MM.1S (cell line): ENCODE results near the gene MUC5B.

Experiments used
- DNase-seq: peaks from one replicate; pipeline ENCODE4 v3.0.0-alpha.2; 2015
- H2AFZ ChIP-seq: fragments of 300-600 bp; sonication (generic); 2 replicates; pipeline ENCODE4 v1.6.0; 2016; ENCODE audit warnings: antibody characterized with exemption, low read length
- H3F3A ChIP-seq: fragments of 300-600 bp; sonication (generic); 2 replicates; pipeline ENCODE4 v1.6.1; 2016; ENCODE audit warnings: mild to moderate bottlenecking, antibody characterized with exemption, low read length, moderate library complexity, mixed read lengths; ENCODE audit not compliant: insufficient read depth
- H3K27ac ChIP-seq: fragments of 300-600 bp; sonication (generic); 2 replicates; pipeline ENCODE4 v1.5.1; 2016; ENCODE audit warnings: mild to moderate bottlenecking, low read length
- H3K27me3 ChIP-seq: fragments of 300-600 bp; sonication (generic); replicated peaks from 2 replicates; pipeline ENCODE4 v1.6.0; 2016; ENCODE audit warnings: low read length; ENCODE audit not compliant: insufficient read depth
- H3K36me3 ChIP-seq: fragments of 300-600 bp; sonication (generic); replicated peaks from 2 replicates; pipeline ENCODE4 v1.6.1; 2016; ENCODE audit warnings: mild to moderate bottlenecking, low read length, mixed read lengths; ENCODE audit not compliant: insufficient read depth
- H3K4me1 ChIP-seq: fragments of 300-600 bp; sonication (generic); 2 replicates; pipeline ENCODE4 v1.6.1; 2016; ENCODE audit warnings: low read length, mixed read lengths
- H3K4me2 ChIP-seq: fragments of 300-600 bp; sonication (generic); 2 replicates; pipeline ENCODE4 v1.6.0; 2016; ENCODE audit warnings: low read depth, low read length
- H3K4me3 ChIP-seq: fragments of 300-600 bp; sonication (generic); 2 replicates; pipeline ENCODE4 v1.5.1; 2016; ENCODE audit warnings: low read length, mixed read lengths
- H3K79me2 ChIP-seq: fragments of 300-600 bp; sonication (generic); 2 replicates; pipeline ENCODE4 v1.6.1; 2016; ENCODE audit warnings: mixed run types, low read length, mixed read lengths
- H3K9ac ChIP-seq: fragments of 300-600 bp; sonication (generic); 2 replicates; pipeline ENCODE4 v1.6.1; 2016; ENCODE audit warnings: low read length, mixed read lengths
- H3K9me2 ChIP-seq: fragments of 300-600 bp; sonication (generic); replicated peaks from 2 replicates; pipeline ENCODE4 v1.6.1; 2016; ENCODE audit warnings: mild to moderate bottlenecking, low read length, mixed read lengths; ENCODE audit not compliant: insufficient read depth
- H3K9me3 ChIP-seq: fragments of 300-600 bp; sonication (generic); replicated peaks from 2 replicates; pipeline ENCODE4 v1.6.1; 2016; ENCODE audit warnings: mild to moderate bottlenecking, low read length, mixed read lengths; ENCODE audit not compliant: insufficient read depth
- H4K20me1 ChIP-seq: fragments of 300-600 bp; sonication (generic); 2 replicates; pipeline ENCODE4 v1.6.1; 2016; ENCODE audit warnings: mild to moderate bottlenecking, low read length, moderate library complexity, mixed read lengths; ENCODE audit not compliant: insufficient read depth
- EZH2 ChIP-seq: fragments of 300-600 bp; sonication (generic); optimal IDR thresholded peaks from 2 replicates; pipeline ENCODE3; 2017; ENCODE audit warnings: low read depth, mild to moderate bottlenecking, antibody characterized with exemption, low read length, mixed read lengths
- EZH2phosphoT487 ChIP-seq: fragments of 300-600 bp; sonication (generic); IDR thresholded peaks from 2 replicates; pipeline ENCODE4 v1.6.1; 2018; ENCODE audit warnings: antibody characterized with exemption, low read length
- TF ChIP-seq, protein P1 (sequence below): fragments of 300-600 bp; sonication (generic); IDR thresholded peaks from 2 replicates; pipeline ENCODE4 v1.5.1; 2016; ENCODE audit warnings: antibody characterized with exemption, low read length, mixed read lengths

MUC5B gene

DNA sequence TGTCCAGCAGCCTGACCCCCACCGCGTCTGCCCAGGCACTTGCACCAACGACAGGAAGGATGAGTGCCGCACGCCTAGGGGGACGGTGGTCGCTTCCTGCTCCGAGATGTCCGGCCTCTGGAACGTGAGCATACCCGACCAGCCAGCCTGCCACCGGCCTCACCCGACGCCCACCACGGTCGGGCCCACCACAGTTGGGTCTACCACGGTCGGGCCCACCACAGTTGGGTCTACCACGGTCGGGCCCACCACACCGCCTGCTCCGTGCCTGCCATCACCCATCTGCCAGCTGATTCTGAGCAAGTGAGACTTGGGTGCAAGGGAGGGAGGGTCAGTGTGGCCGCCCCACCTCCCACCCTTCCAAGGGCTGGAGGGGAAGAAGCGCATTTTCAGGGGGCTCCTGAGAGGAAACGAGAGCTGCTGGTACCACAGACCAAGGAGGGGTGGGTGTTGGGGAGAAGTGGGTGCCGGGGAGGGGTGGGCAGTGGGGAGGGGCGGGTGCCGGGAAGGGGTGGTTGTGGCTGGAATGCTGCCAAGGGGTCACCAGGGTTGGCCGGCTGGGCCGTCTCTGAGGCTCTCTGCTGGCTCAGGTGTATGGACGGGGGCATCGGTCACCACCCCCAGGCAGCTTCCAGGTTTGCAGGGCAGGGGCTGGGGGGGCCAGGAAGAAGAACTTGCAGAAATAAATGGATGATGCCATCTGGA, 27.7 kb upstream of the MUC5B start:
- Histone ChIP-seq H3K4me1 (no peaks in the 10 kb centered on the region), H3K36me3 (no peaks in the 10 kb centered on the region), H3F3A (no peaks in the 10 kb centered on the region), H4K20me1 (no peaks in the 10 kb centered on the region), H3K9ac (no peak overlapping the region), H3K27ac (no peak overlapping the region), H2AFZ (no peak overlapping the region), H3K4me3 (no peak overlapping the region), H3K4me2 (no peak overlapping the region), H3K9me2 (no peaks in the 10 kb centered on the region), H3K9me3 (no peaks in the 10 kb centered on the region), H3K79me2 (no peaks in the 10 kb centered on the region), H3K27me3 (peaks cover 73% of the 10 kb centered on the region)
- no peak for DNase-seq
- TF ChIP-seq, protein P1, sequence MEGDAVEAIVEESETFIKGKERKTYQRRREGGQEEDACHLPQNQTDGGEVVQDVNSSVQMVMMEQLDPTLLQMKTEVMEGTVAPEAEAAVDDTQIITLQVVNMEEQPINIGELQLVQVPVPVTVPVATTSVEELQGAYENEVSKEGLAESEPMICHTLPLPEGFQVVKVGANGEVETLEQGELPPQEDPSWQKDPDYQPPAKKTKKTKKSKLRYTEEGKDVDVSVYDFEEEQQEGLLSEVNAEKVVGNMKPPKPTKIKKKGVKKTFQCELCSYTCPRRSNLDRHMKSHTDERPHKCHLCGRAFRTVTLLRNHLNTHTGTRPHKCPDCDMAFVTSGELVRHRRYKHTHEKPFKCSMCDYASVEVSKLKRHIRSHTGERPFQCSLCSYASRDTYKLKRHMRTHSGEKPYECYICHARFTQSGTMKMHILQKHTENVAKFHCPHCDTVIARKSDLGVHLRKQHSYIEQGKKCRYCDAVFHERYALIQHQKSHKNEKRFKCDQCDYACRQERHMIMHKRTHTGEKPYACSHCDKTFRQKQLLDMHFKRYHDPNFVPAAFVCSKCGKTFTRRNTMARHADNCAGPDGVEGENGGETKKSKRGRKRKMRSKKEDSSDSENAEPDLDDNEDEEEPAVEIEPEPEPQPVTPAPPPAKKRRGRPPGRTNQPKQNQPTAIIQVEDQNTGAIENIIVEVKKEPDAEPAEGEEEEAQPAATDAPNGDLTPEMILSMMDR, result no peak
- TF ChIP-seq EZH2 (no peak), EZH2phosphoT487 (no peak)

DNA sequence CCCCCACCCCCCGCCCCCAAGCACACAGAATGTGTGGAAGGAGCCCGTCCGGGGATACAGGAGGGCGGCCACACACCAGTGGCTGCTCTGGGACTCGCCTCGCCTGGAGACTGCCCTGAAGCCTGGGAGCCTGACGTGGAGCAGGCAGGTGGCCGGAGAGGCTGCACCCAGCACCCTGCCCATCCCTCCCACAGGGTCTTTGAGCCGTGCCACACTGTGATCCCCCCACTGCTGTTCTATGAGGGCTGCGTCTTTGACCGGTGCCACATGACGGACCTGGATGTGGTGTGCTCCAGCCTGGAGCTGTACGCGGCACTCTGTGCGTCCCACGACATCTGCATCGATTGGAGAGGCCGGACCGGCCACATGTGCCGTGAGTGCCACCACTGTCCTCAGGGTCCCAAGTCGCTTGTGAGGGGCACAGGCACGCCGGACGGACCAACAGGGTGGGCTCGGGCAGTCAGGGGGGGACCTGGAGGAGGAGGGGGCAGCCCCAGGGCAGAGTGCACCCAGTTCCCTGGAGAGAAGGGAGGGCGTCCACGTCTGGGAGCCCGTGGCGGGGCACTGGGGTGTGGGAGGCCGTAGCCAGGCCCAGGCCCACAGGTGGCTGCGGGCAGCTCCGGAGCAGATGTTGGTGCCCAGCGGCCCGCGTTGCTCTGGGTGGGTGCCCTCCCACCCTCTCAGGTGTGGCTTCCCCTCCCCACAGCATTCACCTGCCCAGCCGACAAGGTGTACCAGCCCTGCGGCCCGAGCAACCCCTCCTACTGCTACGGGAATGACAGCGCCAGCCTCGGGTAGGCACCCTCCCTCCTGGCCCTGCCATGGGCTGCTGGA, 27.0 kb upstream of the MUC5B start:
- H3K27ac ChIP-seq, result no peak overlapping the region
- DNase-seq, result no peak
- no peaks in the 10 kb centered on the region for H3K36me3 ChIP-seq
- no peak overlapping the region for H3K4me3 ChIP-seq
- no peaks in the 10 kb centered on the region for H3K4me1 ChIP-seq
- H3K4me2 ChIP-seq, result no peak overlapping the region
- no peak overlapping the region for H2AFZ ChIP-seq
- no peak for TF ChIP-seq EZH2phosphoT487
- TF ChIP-seq, protein P1, result no peak
- H3K9me3 ChIP-seq, result no peaks in the 10 kb centered on the region
- H3K79me2 ChIP-seq, result no peaks in the 10 kb centered on the region
- no peaks in the 10 kb centered on the region for H4K20me1 ChIP-seq
- no peaks in the 10 kb centered on the region for H3K9me2 ChIP-seq
- no peaks in the 10 kb centered on the region for H3F3A ChIP-seq
- no peak overlapping the region for H3K9ac ChIP-seq
- H3K27me3 ChIP-seq, result peaks cover 81% of the 10 kb centered on the region

DNA sequence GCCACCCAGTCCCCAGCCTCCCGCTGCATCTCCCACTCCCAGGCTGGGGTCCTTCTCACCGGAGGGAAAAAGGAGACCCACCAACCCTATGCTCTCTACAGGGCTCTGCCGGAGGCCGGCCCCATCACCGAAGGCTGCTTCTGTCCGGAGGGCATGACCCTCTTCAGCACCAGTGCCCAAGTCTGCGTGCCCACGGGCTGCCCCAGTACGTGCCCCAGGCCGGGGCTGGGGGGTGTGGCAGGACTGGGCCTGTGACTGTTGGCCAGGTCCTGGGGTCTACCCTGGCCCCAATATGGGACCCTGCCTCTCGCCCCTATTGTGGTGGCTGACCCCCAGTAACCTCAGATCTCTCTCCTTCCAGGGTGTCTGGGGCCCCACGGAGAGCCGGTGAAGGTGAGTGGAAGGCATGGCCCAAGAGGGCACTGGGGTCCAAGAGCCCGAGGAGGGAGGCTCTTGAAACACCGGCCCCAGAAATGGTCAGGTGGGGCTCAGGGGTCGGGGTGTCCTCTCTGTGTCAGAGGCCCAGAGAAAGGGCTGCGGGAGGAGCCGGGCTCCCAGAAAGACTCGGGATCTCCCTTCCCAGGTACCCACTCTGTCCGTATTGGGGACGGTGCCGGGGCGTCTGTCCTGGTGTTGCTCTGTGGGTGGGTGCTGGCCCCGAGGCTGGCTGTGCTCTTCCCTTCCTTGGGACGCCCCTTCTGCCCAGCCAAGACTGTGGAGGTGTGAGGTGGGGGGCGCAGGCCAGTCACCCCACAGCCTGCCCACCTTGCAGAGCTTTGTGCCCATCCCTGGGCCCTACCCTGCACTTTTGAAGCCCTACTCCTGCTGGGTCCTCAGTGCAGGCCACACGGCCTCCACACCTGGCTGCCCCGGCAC, 26.1 kb upstream of the MUC5B start:
- Histone ChIP-seq H4K20me1 (no peaks in the 10 kb centered on the region), H3K9ac (no peak overlapping the region), H3K4me3 (no peak overlapping the region), H3K4me2 (no peak overlapping the region), H3K79me2 (no peaks in the 10 kb centered on the region), H3K9me3 (no peaks in the 10 kb centered on the region), H2AFZ (no peak overlapping the region), H3K27ac (no peak overlapping the region), H3K27me3 (peaks cover 89% of the 10 kb centered on the region), H3K36me3 (no peaks in the 10 kb centered on the region), H3F3A (no peaks in the 10 kb centered on the region), H3K9me2 (no peaks in the 10 kb centered on the region), H3K4me1 (no peaks in the 10 kb centered on the region)
- DNase-seq, result no peak
- TF ChIP-seq, protein P1, result no peak
- no peak for TF ChIP-seq EZH2
- TF ChIP-seq EZH2phosphoT487, result no peak
